ENCODE measurements around the gene ZCWPW1. TPM values are rescaled to one million over a fixed set of nuclear protein-coding genes. Genes with fewer than 3 reads are reported as not detected.

The ZCWPW1 gene
- total and polyA plus RNA-seq, 2 of the 13 experiments (the other 11 are each of a cell fraction or from before 2014, with no cell fraction given), result 2.4 to 2.5 TPM

- intact Hi-C loops (cut with micrococcal nuclease; ENCODE audit: unreplicated experiment) (no loop called here), in situ Hi-C loops (cut with HindIII; ENCODE audit: extremely low pct_ligation_motif_present, low pct_unique_long_range_greater_than_20kb) (no loop called here)
- Histone ChIP-seq H3K27ac (ENCODE audit: extremely low read length, insufficient read depth, low read length) (no peak overlapping the region), H3K4me2 (ENCODE audit: low read depth, low read length) (peak overlapping the region; percentile 85), H3K4me3 (replicated peaks in 1 of 3; ENCODE audit: insufficient read depth in 1 of 3, low read depth in 2 of 3, low read length in 3 of 3) (peak overlapping the region in 2 of 3 experiments; percentile 72 to 96; a peak in 3 of 6 replicates), H2AFZ (ENCODE audit: low read length) (no peak overlapping the region), H3K4me1 (ENCODE audit: insufficient read depth, low read length) (peaks cover 25% of the 10 kb centered on the region), H3K9ac (ENCODE audit: insufficient read depth, low read depth, low read length) (peak overlapping the region; percentile 75), H3K79me2 (ENCODE audit: insufficient read depth, low read length) (peaks cover 1% of the 10 kb centered on the region), H3K36me3 (replicated peaks in 1 of 2; ENCODE audit: control insufficient read depth in 1 of 2, insufficient read depth in 2 of 2, low read length in 2 of 2) (peaks cover 3 to 8% of the 10 kb centered on the region in 2 experiments; a peak in 4 of 5 replicates), H4K20me1 (ENCODE audit: insufficient read depth, low read length) (no peaks in the 10 kb centered on the region), H3K27me3 (ENCODE audit: control insufficient read depth in 1 of 2, insufficient read depth in 2 of 2, low read length in 2 of 2) (peaks cover 0 to 10% of the 10 kb centered on the region in 2 experiments; a peak in 2 of 5 replicates), H3K9me3 (ENCODE audit: low read length) (no peaks in the 10 kb centered on the region)
- no peak for ATAC-seq
- ChIA-PET POLR2A (interaction anchor here (0.6 to 2.2 kb wide), 5 partner anchors 49 to 137 kb away, joined by 3 to 9 read pairs (median 7); partner anchors contain the start of genes AGFG2 and ZCWPW1), CTCF (ENCODE audit: low intra/inter-chr PET ratio, low total read pairs) (no interaction called here)
- no peak for TF ChIP-seq FLYWCH1 (CRISPR knock-in tag; IDR thresholded peaks at IDR 0.05)
- TF ChIP-seq SRY (CRISPR knock-in tag; IDR thresholded peaks at IDR 0.05), result no peak
- TF ChIP-seq RFXANK (CRISPR knock-in tag; IDR thresholded peaks at IDR 0.05), result no peak
- no peak for TF ChIP-seq ZNF746 (CRISPR knock-in tag; IDR thresholded peaks at IDR 0.05)
- no peak for DNase-seq (ENCODE audit: low spot score)
- FAIRE-seq, result no peak
- BruUV-seq (replicated peaks), result no TSS peak
- WGBS (ENCODE audit: low lambda C conversion rate), result 86% methylated on average over 14 of the region's 16 CpGs
These were observed 49.4 kb upstream of the ZCWPW1 start for GRCh38 chr7:100477871-100478267.

GRCh38 chr7:100476903-100477870, 48.7 kb upstream of the ZCWPW1 start:
- WGBS (ENCODE audit: low lambda C conversion rate), result 86% methylated on average over 12 of the region's 30 CpGs
- H3K9ac ChIP-seq (ENCODE audit: insufficient read depth, low read depth, low read length), result peak overlapping the region; percentile 75; the same call in 1 of the 2 replicates
- TF ChIP-seq TAF15 (IDR thresholded peaks at IDR 0.05; ENCODE audit: low read depth, low read length, poor library complexity, severe bottlenecking), result no peak
- TF ChIP-seq ZZZ3 (CRISPR knock-in tag; IDR thresholded peaks at IDR 0.05; ENCODE audit: borderline replicate concordance), result no peak
- TF ChIP-seq HNRNPL (IDR thresholded peaks at IDR 0.05; ENCODE audit: low read depth, low read length), result 0 out of 2 replicates have a peak, but pooled peaks have one; percentile 41
- TF ChIP-seq, protein P1, sequence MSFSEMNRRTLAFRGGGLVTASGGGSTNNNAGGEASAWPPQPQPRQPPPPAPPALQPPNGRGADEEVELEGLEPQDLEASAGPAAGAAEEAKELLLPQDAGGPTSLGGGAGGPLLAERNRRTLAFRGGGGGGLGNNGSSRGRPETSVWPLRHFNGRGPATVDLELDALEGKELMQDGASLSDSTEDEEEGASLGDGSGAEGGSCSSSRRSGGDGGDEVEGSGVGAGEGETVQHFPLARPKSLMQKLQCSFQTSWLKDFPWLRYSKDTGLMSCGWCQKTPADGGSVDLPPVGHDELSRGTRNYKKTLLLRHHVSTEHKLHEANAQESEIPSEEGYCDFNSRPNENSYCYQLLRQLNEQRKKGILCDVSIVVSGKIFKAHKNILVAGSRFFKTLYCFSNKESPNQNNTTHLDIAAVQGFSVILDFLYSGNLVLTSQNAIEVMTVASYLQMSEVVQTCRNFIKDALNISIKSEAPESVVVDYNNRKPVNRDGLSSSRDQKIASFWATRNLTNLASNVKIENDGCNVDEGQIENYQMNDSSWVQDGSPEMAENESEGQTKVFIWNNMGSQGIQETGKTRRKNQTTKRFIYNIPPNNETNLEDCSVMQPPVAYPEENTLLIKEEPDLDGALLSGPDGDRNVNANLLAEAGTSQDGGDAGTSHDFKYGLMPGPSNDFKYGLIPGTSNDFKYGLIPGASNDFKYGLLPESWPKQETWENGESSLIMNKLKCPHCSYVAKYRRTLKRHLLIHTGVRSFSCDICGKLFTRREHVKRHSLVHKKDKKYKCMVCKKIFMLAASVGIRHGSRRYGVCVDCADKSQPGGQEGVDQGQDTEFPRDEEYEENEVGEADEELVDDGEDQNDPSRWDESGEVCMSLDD (CRISPR knock-in tag; IDR thresholded peaks at IDR 0.05; ENCODE audit: borderline replicate concordance), result no peak
- TF ChIP-seq ZNF276 (CRISPR knock-in tag; IDR thresholded peaks at IDR 0.05; ENCODE audit: low read depth), result no peak
- TF ChIP-seq NFIB (CRISPR knock-in tag; IDR thresholded peaks at IDR 0.05; ENCODE audit: borderline replicate concordance), result no peak
- no peak for TF ChIP-seq HIVEP1 (CRISPR knock-in tag; IDR thresholded peaks at IDR 0.05)

More at GRCh38 chr7:100476903-100477870, 48.7 kb upstream of the ZCWPW1 start:
- no peak for FAIRE-seq
- peaks cover 1% of the 10 kb centered on the region for H3K79me2 ChIP-seq (ENCODE audit: insufficient read depth, low read length)
- in situ Hi-C loops (cut with HindIII; ENCODE audit: extremely low pct_ligation_motif_present, low pct_unique_long_range_greater_than_20kb) (no loop called here), intact Hi-C loops (cut with micrococcal nuclease; ENCODE audit: unreplicated experiment) (no loop called here)
- CTCF ChIA-PET (ENCODE audit: low intra/inter-chr PET ratio, low total read pairs), result no interaction called here
- H3K27ac ChIP-seq (ENCODE audit: extremely low read length, insufficient read depth, low read length), result no peak overlapping the region
- POLR2A ChIA-PET, result interaction anchor here (0.6 to 2.2 kb wide), 4 partner anchors 61 to 138 kb away, joined by 3 to 9 read pairs (median 6); partner anchors contain the start of gene AGFG2
- no peak overlapping the region for H2AFZ ChIP-seq (ENCODE audit: low read length)
- peaks cover 4 to 8% of the 10 kb centered on the region in 2 experiments; a peak in 4 of 5 replicates for H3K36me3 ChIP-seq (replicated peaks in 1 of 2; ENCODE audit: control insufficient read depth in 1 of 2, insufficient read depth in 2 of 2, low read length in 2 of 2)
- H3K27me3 ChIP-seq (ENCODE audit: control insufficient read depth in 1 of 2, insufficient read depth in 2 of 2, low read length in 2 of 2), result peaks cover 0 to 7% of the 10 kb centered on the region in 2 experiments; a peak in 1 of 5 replicates
- no peak for ATAC-seq
- BruUV-seq (replicated peaks), result no TSS peak
- H3K4me2 ChIP-seq (ENCODE audit: low read depth, low read length), result peak overlapping the region; percentile 12; the same call in 1 of the 2 replicates
- no peaks in the 10 kb centered on the region for H3K9me3 ChIP-seq (ENCODE audit: low read length)
- H4K20me1 ChIP-seq (ENCODE audit: insufficient read depth, low read length), result no peaks in the 10 kb centered on the region
- peak overlapping the region in 2 of 3 experiments; percentile 20 to 96; a peak in 2 of 6 replicates for H3K4me3 ChIP-seq (replicated peaks in 1 of 3; ENCODE audit: insufficient read depth in 1 of 3, low read depth in 2 of 3, low read length in 3 of 3)
- DNase-seq (ENCODE audit: low spot score), result no peak
- H3K4me1 ChIP-seq (ENCODE audit: insufficient read depth, low read length), result peaks cover 19% of the 10 kb centered on the region

Measured in HepG2 (cell line).